KMS-11 (cell line): Measurements from ENCODE around the gene TWSG1.

Experiments used
- H2AFZ ChIP-seq: fragments of 200-600 bp; sonication (generic); 2 replicates; pipeline ENCODE4 v1.6.1; 2016; ENCODE audit warnings: antibody characterized with exemption, mixed run types, low read depth
- H3K27ac ChIP-seq: fragments of 200-600 bp; sonication (generic); 2 replicates; pipeline ENCODE4 v1.6.1; 2016; ENCODE audit warnings: mild to moderate bottlenecking, mixed run types
- H3K27me3 ChIP-seq: fragments of 200-600 bp; sonication (generic); 2 replicates; pipeline ENCODE4 v1.6.1; 2017; ENCODE audit warnings: mild to moderate bottlenecking, low read depth, mixed run types, moderate library complexity; ENCODE audit not compliant: insufficient read depth
- H3K36me3 ChIP-seq: fragments of 200-600 bp; sonication (generic); 2 replicates; pipeline ENCODE4 v1.6.1; 2017; ENCODE audit warnings: mild to moderate bottlenecking, mixed run types; ENCODE audit not compliant: insufficient read depth
- H3K4me1 ChIP-seq: fragments of 200-600 bp; sonication (generic); 2 replicates; pipeline ENCODE4 v1.6.1; 2016; ENCODE audit warnings: mild to moderate bottlenecking, low read depth, mixed run types; ENCODE audit not compliant: poor library complexity, severe bottlenecking
- H3K4me2 ChIP-seq: fragments of 200-600 bp; sonication (generic); 2 replicates; pipeline ENCODE4 v1.7.0; 2016; ENCODE audit warnings: mild to moderate bottlenecking, mixed run types
- H3K4me3 ChIP-seq: fragments of 200-600 bp; sonication (generic); IDR thresholded peaks from 2 replicates; pipeline ENCODE4 v1.6.1; 2017; ENCODE audit warnings: low read depth, low read length, mixed read lengths; ENCODE audit not compliant: insufficient read depth
- H3K79me2 ChIP-seq: fragments of 200-600 bp; sonication (generic); 2 replicates; pipeline ENCODE4 v1.6.1; 2016; ENCODE audit warnings: low read depth, mixed run types; ENCODE audit not compliant: insufficient read depth
- H3K9ac ChIP-seq: fragments of 200-600 bp; sonication (generic); 2 replicates; pipeline ENCODE4 v1.6.1; 2016; ENCODE audit warnings: mild to moderate bottlenecking, mixed run types
- H4K20me1 ChIP-seq: fragments of 200-600 bp; sonication (generic); 2 replicates; pipeline ENCODE4 v1.6.1; 2016; ENCODE audit warnings: mild to moderate bottlenecking, mixed run types; ENCODE audit not compliant: insufficient read depth
- TF ChIP-seq, protein P1 (sequence below): fragments of 200-600 bp; sonication (generic); conservative IDR thresholded peaks from 2 replicates; pipeline ENCODE4 v1.6.1; 2017; ENCODE audit warnings: low read depth, mild to moderate bottlenecking, antibody characterized with exemption, low read length, moderate library complexity, mixed read lengths

Gene TWSG1

GRCh38 chr18:9334329-9334972, at the start of gene TWSG1:
TSS of gene TWSG1 (plus strand) at chr18:9334773. CDS start at chr18:9337230, 2,457 bp downstream.
- TF ChIP-seq, protein P1, sequence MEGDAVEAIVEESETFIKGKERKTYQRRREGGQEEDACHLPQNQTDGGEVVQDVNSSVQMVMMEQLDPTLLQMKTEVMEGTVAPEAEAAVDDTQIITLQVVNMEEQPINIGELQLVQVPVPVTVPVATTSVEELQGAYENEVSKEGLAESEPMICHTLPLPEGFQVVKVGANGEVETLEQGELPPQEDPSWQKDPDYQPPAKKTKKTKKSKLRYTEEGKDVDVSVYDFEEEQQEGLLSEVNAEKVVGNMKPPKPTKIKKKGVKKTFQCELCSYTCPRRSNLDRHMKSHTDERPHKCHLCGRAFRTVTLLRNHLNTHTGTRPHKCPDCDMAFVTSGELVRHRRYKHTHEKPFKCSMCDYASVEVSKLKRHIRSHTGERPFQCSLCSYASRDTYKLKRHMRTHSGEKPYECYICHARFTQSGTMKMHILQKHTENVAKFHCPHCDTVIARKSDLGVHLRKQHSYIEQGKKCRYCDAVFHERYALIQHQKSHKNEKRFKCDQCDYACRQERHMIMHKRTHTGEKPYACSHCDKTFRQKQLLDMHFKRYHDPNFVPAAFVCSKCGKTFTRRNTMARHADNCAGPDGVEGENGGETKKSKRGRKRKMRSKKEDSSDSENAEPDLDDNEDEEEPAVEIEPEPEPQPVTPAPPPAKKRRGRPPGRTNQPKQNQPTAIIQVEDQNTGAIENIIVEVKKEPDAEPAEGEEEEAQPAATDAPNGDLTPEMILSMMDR, result 0 out of 2 replicates have a peak, but pooled peaks have one; percentile 29
- H3K36me3 ChIP-seq, result no peaks in the 10 kb centered on the region
- H2AFZ ChIP-seq, result peak within 1 kb of the TSS; percentile 82
- no peaks in the 10 kb centered on the region for H4K20me1 ChIP-seq
- H3K4me1 ChIP-seq, result peaks cover 14% of the 10 kb centered on the region
- peak within 1 kb of the TSS; percentile 66 for H3K9ac ChIP-seq
- H3K27ac ChIP-seq, result no peak within 1 kb of the TSS; the same call in 1 of the 2 replicates
- H3K27me3 ChIP-seq, result no peaks in the 10 kb centered on the region
- peaks cover 11% of the 10 kb centered on the region; the same call in 1 of the 2 replicates for H3K79me2 ChIP-seq
- peak within 1 kb of the TSS; percentile 86 for H3K4me2 ChIP-seq
- H3K4me3 ChIP-seq, result no peak within 1 kb of the TSS

DNA sequence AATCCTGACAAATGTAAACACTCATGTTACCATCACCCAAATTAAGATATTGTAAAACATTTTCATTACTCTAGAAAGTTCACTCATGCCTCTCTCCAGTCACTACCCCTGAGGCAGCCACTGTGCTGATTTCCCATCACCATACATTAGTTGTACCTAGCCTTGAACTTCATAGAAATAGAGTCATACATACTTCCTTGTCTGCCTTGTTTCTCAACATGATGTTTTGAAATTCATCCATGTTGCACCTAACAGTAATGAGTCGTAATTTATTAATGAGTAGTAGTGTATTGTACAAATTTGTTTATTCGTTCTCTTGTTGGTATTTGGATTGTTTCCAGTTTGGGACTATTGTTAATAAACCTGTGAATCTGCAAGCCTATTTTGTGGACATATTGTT, 49.0 kb upstream of the TWSG1 start:
- Histone ChIP-seq H3K9ac (no peak overlapping the region), H3K4me2 (no peak overlapping the region), H3K4me1 (no peaks in the 10 kb centered on the region), H3K36me3 (0 out of 2 replicates have a peak, but pooled peaks cover 4% of the 10 kb centered on the region), H3K27ac (no peak overlapping the region), H3K4me3 (no peak overlapping the region), H3K79me2 (no peaks in the 10 kb centered on the region), H4K20me1 (no peaks in the 10 kb centered on the region), H3K27me3 (no peaks in the 10 kb centered on the region), H2AFZ (no peak overlapping the region)
- TF ChIP-seq, protein P1, result no peak

DNA sequence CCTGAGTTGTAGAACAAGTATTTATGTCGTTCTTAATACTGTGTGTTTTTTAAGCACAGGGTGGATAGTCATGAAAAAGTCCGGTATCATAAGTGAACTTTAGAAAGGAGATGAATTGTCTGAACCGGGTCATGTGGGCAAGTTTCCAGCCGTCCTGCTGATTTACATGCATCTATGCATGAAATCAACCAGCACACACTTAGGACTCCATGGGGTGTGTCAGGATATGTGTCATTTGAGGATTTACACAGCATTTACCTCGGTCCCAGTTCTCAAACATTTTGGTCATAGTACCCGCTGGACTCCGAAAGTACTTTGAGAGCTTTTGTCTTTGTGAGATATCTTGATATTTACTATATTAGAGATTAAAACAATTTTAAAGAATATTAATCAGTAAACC, 47.5 kb upstream of the TWSG1 start:
- Histone ChIP-seq H3K4me2 (no peak overlapping the region), H3K9ac (no peak overlapping the region), H4K20me1 (no peaks in the 10 kb centered on the region), H3K27me3 (no peaks in the 10 kb centered on the region), H3K27ac (no peak overlapping the region), H3K36me3 (no peaks in the 10 kb centered on the region), H3K4me1 (no peaks in the 10 kb centered on the region), H3K4me3 (no peak overlapping the region), H3K79me2 (no peaks in the 10 kb centered on the region), H2AFZ (no peak overlapping the region)
- TF ChIP-seq, protein P1, result no peak

GRCh38 chr18:9289698-9290097, 44.9 kb upstream of the TWSG1 start:
- H3K9ac ChIP-seq, result no peak overlapping the region
- TF ChIP-seq, protein P1, result no peak
- H3K27me3 ChIP-seq, result no peaks in the 10 kb centered on the region
- no peak overlapping the region for H3K4me3 ChIP-seq
- no peaks in the 10 kb centered on the region for H3K36me3 ChIP-seq
- no peak overlapping the region for H3K4me2 ChIP-seq
- H3K27ac ChIP-seq, result no peak overlapping the region
- no peaks in the 10 kb centered on the region for H3K4me1 ChIP-seq
- no peak overlapping the region for H2AFZ ChIP-seq
- H3K79me2 ChIP-seq, result no peaks in the 10 kb centered on the region
- H4K20me1 ChIP-seq, result no peaks in the 10 kb centered on the region
